HG03469 (cell line): ENCODE results near the gene GLDC.
"Not testable (repeated sequence)": the region's sequence is repeated elsewhere in the genome, so short reads cannot be mapped to it uniquely, and the experiment has no call there.

Experiments used
- ATAC-seq: cut with Tn5 transposase; IDR thresholded peaks from one replicate; pipeline ENCODE4 v1.9.1; 2021; ENCODE audit warnings: mild to moderate bottlenecking, moderate library complexity, moderate number of reproducible peaks; ENCODE audit not compliant: unreplicated experiment

The GLDC gene

DNA sequence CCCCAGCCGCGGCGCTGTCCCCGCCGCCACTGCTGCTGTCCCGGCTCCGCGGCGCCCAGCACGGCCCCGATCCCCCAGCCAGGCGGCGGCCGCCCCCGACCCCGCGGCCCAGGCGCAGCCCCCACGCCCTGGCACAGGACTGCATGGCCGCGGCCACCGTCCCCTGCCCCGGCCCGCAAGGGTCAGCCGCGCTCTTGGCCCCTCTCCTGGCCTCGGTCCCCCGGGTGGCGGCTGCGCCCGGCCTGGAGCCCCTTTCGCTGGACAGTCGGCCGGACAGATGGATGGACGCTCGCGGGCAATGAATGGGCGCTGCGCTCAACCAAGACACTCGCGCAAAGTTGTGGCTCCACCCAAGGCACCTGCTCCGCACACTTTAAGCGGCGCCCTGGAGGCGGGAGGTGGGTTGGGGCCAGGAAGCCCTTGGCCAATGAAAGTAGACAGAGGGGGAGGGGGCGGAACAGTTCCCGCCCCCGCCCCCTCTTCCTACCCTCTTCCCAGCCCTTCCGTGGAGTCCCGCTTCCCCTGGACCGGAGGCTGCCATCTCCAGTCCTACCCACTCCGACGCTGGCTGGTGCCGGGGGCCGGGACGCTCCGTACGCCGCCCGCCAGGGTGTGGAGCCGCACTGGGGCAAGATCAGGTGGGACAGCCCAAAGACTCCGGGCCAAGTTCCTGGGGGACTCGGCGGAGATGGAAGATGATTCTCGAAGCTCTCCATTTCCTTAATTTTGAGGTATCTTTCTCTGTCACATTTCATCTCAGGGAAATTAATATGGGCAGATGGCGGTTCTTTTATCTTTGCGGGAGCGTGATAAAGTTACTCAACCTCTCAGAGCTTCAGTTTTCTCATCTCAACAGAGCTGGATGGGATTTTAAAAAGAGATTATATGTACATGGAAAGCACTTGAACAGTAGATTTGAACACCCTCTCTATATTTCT lies at the start of gene GLDC:
TSS of gene GLDC (minus strand) at position 375 of the 938 bp plus-strand sequence. CDS start at position 145, 230 bp downstream.
- peak; percentile 88 for ATAC-seq

DNA sequence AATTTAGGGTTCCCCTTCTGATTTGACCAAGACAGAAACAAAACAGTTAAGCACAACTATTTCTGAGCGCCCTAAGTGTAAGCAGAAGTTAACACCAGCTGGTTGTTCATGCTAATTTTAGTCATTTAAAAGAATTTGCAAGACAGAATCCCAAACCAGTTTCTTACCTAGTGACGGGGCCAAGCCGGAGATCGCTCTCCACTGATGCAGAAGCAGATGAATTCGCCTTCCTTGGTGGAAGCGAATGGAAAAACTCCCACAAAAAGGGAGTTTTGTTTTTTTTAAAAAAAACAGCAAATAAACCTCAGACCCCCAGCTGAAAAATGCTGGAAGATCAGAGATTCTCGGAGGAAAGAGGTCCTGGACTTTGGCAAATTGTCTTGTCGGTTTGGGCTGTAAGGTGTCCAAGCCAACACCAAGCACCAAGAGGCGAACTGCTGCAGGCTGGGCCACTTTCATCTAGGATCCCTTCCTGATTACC lies 47.4 kb upstream of the GLDC start:
- no peak for ATAC-seq

DNA sequence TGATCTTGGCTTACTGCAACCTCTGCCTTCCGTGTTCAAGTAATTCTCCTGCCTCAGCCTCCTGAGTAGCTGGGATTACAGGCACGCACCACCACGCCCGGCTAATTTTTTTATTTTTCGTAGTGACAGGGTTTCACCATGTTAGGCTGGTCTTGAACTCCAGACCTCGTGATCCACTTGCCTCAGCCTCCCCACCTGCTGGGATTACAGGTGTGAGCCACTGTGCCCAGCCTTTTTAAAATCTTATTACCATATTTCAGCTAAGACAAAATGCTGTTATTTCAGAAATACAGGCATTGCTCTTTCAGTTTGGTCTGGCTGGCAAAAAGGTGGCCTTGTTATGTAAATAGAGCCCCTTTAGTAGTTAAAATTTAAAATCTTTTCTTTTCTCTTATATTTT lies 46.9 kb upstream of the GLDC start:
- no peak for ATAC-seq

DNA sequence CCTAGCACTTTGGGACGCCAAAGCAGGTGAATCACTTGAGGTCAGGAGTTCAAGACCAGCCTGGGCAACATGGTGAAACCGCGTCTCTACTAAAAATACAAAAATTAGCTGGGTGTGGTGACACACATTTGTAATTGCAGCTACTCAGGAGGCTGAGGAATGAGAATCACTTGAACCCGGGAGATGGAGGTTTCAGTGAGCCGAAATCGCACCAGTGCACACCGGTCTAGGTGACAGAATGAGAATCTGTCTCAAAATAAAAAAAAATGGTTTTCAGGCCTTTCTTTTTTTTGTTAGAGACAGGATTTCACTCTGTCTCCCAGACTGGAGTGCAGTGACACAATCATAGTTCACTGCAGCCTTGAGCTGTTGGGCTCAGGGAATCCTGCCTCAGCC lies 45.1 kb upstream of the GLDC start:
- not testable (repeated sequence) for ATAC-seq

DNA sequence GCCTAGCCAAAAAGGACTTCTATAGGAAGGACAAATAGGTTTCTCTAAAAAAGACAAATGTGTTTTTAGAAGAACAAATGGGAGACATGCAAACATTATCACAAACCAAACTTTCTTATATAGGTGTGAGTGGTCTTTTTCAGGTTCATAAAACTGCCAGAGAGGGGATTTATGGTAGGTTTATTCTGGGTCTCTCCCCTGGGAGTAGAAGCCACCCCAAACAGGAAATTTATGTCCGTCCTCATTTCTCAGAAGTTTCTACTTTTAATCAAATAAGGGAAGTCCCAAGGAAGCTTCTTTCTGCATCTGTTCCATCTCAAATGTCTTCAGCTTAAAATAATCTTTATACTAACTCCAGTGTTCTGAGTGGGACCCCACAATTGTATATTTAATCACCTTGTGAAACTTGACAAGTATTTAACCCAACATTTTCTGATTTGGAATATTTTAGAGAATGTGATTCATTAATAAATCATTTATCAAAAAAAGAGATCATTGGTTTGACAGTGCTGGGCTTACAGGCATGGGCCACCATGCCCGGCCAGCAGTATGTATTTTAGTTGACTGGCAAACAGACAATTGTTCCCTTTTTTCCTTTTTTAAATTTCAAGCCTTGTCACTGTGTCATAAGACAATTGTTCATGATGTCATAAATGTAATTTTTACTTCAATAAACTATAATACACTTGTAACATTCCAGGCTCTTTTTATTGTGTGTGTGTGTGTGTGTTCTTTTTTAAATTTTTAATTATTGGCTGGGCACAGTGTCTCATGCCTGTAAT lies 44.6 kb upstream of the GLDC start:
- no peak for ATAC-seq

DNA sequence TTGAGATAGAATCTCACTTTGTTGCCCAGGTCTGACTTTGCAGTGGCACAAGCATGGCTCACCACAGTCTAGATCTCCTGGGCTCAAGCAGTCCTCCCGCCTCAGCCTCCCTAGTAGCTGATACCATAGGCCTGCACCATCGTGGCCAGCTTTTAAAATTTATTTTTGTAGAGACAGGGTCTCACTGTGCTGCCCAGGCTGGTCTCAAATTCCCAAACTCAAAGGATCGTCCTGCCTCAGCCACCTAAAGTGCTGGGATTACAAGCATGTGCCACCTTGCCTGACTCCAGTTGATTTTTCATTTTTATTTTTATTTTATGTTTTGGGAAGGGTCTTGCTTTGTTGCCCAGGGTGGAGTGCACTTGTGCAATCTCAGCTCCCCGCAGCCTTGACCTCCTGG lies 41.7 kb upstream of the GLDC start:
- no peak for ATAC-seq

DNA sequence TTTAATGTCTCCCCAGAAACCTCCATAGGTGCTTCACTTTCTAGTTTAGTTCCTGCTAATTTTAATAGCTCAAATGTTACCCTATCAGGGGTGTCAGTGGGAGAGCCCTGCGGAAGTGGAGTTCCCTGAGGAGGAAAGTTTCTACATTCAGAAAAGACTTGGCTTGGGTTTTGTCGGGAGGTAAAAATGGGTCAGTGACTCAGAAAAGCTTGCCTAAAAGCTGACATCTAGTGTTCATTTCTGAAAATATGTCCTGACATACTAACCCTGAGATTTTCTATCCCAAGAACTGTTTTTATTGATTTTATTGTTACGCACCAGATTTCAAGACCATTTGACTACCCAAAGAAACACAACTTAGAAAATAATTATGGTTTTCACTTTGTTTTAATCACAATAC lies 40.9 kb upstream of the GLDC start:
- ATAC-seq, result no peak

DNA sequence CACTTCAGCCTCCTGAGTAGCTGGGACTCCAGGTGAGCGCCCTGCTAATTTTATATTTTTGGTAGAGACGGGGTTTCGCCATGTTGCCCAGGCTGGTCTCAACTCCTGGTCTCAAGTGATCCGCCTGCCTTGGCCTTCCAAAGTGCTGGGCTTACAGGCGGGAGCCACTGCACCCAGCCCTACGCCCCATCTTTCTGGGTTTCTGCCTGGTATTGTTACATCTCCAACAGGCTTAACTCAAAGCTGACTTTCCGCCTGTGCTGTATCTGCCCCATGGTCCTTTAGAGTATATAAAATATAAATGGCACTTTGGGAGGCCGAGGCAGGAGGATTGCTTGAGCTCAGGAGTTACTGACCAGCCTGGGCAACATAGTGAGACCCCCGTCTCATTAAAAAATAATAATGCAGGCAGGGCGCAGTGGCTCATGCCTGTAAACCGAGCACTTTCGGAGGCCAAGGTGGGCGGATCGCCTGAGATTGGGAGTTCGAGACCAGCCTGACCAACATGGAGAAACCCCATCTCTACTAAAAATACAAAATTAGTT lies 36.5 kb upstream of the GLDC start:
- ATAC-seq, result no peak

DNA sequence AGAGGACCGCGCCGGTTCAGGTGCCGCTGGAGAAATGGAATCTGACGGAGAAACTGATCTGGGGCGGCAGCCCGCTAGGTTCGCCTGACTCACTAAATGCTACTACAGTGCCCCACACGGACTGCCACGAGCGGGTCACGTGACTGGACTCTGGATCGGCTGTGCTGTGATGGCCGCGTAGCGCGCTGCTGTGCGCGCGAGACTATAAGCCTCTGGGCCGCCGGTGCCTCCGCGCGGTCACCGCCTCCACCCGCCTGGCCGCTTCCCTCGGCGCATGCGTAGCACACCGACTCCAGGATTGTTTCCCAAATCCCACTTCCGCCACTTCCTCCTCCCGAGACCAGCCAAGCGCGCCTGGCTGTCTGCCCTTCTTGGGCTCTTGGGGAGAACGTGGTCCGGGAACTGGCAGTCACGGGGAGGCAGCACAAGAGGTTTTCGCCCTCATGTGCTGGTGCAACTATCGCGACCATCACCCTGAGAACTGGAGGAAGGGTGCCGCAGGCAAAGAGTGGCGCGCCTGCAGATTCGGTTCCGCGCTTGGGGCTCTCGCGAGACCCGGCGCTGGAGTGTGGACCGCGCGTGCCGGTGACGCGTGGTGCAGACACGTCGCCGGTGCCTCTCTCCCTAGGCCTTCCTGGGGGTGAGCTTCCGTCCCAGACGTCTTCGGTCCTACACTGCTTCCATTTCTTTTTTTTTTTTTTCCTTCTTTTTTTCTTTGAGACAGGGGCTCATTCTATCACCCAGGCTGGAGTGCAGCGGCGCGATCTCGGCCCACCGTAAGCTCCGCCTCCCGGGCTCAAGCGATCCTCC lies 35.8 kb upstream of the GLDC start:
- peak; percentile 42 for ATAC-seq

DNA sequence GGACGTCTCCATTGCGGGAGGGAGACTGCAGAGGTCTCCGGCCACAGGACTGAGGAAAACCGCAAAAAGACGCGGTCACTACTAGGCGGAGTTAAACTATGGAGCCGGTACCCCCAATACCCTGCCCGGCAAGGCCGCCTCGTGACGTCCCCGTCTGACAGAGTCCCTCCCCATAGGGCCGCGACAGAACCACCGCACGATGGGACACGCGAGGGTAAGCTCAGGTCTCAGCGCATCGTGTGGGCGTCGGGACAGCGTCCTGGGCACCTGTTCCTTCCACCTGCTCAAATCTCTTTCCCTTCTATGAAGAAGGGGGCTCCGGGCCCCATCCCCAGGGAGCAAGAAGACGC lies 35.2 kb upstream of the GLDC start:
- peak; percentile 13 for ATAC-seq

DNA sequence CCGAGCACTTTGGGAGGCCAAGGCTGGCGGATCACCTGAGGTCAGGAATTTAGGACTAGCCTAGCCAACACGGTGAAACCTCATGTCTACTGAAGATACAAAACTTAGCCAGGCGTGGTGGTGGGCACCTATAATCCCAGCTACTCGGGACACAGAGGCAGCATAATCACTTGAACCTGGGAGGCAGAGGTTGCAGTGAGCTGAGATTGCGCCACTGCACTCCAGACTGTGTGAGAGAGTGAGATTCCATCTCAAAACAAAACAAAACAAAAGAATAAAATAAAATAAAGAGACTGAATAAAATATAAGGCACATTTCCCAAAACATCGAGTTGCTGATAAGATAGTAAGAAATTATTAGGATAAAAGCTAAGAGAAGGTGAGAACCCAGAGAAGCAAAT lies 32.3 kb upstream of the GLDC start:
- ATAC-seq, result no peak

DNA sequence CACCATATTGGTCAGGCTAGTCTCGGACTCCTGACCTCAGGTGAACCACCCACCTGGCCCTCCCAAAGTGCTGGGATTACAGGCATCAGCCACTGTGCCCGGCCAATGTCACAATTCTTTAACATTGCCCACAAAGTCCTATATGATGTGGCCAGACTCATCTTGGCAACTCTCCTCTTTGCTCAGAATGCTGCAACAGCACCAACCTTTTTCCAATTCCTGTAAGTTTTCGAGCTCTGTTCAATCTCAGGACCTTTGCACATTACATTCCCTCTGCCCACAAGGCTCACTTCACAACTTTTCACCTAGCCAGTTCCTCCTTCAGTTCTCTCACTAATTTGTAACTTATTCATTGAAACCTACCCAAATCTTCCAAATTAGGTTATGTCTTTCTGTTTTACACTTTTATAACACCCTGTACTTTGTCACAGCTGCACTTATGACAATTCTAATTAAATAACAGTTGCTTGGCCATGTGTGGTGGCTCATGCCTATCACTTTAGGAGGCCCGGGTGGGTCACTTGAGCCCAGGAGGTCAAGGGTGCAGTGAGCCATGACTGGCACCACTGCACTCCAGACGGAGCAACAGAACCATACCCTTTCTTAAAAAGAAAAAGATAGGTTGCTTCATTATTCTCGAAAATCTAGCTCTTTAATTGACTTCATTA lies 30.9 kb upstream of the GLDC start:
- ATAC-seq, result no peak

DNA sequence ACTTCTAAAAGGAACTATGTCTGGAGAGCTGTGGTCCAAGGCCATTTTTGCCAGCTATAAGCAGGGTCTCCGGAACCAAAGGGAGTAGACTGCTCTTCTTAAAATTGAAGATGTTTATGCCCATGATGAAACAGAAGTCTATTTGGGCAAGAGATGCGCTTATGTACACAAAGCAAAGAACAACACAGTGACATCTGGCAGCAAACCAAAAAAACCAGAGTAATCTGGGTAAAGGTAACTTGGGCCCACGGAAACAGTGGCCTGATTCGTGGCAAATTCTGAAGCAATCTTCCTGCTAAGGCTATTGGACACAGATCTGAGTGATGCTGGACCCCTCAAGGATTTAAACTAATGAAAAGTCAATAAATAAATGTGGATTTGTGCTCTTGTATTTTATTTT lies 29.7 kb upstream of the GLDC start:
- ATAC-seq, result no peak

DNA sequence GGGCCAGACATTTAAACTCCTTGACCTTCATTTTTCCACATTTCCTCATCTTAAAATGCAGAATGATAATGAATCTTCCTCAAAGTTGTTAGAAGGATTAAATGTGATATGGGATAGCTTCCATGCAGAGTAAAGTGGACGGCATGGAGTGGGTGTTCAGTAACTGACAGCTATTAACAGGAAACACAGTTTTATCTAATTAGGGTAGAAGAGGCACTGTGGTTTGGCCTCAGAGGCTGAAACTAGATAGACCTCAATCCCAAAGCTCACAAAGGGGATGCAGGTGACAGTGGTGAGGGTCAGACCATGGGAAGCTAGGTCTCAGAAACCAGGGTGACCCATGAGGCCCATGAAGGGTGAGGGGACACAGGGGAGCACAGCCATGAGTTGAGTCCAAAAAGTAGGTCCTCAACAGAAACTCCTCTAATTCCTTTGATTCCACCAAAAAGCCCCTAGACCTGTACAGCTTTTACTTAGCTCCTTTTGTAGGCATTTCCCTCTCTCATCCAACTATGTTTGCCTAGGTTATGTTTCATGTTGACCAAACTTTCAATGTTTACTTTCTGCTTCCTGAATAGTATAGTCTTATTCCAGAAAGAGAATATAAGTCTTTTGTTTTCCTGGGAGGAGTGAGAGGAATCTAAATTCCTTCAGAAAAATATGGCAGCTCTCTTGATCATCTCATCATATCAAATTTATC lies 27.9 kb upstream of the GLDC start:
- ATAC-seq, result peak; percentile 69

DNA sequence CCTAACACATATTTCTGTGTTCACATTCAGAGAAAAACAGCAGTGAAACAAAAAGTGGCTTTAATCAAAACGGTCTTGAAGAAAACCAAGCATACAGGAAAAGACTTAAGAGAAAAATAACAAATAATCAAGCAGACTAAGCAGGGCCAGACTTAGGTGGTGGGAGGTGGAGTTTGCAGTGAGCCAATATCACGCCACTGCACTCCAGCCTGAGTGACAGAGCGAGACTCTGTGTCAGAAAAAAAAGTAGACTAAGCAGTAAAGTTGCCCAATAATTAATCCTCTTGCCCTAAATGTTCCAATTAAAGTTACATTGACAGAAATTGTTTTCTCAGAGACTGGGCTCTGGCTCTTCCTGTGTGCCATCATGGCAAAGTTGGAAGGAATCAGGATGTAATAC lies 26.6 kb upstream of the GLDC start:
- ATAC-seq, result no peak

DNA sequence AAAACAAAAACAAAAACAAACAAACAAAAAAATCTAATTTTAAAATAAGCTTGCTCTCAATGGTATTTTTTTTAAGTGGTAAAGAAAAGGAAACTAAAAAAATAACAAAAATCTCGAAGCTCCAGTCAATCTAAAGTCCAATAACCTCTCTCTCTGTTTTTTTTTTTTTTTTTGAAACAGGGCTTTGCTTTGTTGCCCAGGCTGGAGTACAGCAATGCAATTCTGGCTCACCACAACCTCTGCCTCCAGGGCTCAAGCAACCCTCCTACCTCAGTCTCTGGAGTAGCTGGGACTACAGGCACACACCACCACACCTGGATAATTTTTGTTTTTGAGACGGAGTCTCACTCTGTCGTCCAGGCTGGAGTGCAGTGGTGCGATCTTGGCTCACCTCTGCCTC lies 25.9 kb upstream of the GLDC start:
- no peak for ATAC-seq

DNA sequence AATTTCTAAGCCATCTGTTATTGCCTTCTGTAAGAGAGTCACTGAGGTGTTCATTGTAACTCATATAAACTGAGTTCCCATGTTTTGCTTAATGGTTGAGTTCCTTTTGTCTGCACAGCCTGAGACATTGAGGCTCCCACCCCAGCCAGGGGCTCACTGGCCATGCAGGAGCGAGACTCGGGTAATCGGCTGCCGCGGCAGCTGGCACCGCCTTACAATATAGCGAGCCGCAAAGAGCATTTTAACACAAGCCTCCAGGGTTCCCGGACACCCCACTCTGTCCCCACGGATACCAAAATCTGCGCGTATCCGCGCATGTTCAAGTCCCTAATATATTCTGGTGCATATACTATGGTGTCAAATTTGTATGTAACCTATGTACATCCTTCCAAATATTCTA lies 24.4 kb upstream of the GLDC start:
- ATAC-seq, result no peak

DNA sequence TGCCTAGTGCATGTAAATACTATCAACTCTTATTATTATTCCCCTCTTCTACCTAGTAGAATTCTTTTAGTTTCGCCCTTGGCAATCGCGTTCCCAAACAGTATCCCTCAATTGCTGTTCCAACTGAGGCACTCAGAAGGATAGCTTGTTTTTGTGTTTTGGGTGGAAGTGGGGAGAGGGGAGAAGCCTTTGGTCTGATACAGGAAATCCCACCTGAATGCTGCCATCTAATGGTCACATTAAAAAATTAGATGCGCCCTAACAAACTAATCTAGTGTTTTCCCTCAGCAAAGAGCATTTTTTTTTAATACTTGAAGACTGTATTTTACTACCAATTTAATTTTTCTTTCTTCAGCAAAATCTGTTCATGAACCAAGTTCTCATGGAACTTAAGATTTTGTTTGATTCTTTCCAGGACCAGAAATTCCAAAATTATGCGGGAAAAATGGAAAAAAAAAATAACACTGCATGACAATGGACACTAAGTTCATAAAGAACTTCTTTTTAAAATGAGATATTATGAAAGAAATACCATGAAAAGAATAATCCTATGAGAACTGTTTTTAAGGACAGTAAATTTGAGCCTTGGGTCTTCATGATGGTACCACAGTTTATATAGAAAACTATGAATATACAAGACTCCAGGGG lies 22.2 kb upstream of the GLDC start:
- ATAC-seq, result no peak

DNA sequence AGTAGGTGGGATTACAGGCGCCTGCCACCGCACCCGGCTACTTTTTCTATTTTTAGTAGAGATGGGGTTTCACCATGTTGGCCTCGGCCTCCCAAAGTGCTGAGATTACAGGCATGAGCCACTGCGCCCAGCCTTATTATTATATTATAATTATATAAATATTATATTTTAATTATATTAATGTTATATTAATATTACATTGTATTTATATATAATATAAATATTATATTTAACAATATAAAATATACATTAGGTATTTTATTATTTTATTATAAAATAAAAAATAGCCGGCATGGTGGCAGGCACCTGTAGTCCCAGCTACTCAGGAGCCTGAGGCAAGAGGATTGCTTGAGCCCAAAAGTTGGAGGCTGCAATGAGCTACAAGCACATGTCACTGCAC lies 21.6 kb upstream of the GLDC start:
- ATAC-seq, result no peak
